Nephron progenitor cell (in vitro differentiated cells): ENCODE measurements around the gene UBASH3B.

Experiments used
- DNase-seq: peaks from one replicate; pipeline ENCODE4 v3.0.0; 2021
- H3K27ac Mint-ChIP-seq: 2 replicates; pipeline ENCODE4 v1.8.0; 2021; ENCODE audit warnings: mild to moderate bottlenecking, moderate library complexity, mixed read lengths
- H3K27me3 Mint-ChIP-seq: 2 replicates; pipeline ENCODE4 v1.8.0; 2021; ENCODE audit warnings: mild to moderate bottlenecking, low read depth, mixed read lengths; ENCODE audit not compliant: poor library complexity
- H3K36me3 Mint-ChIP-seq: 2 replicates; pipeline ENCODE4 v1.8.0; 2021; ENCODE audit warnings: low read depth, mixed read lengths
- H3K4me1 Mint-ChIP-seq: 2 replicates; pipeline ENCODE4 v1.8.0; 2021; ENCODE audit warnings: mixed read lengths
- H3K4me3 Mint-ChIP-seq: 2 replicates; pipeline ENCODE4 v1.8.0; 2021; ENCODE audit warnings: mild to moderate bottlenecking, moderate library complexity, mixed read lengths
- H3K9me3 Mint-ChIP-seq: 2 replicates; pipeline ENCODE4 v1.8.0; 2021; ENCODE audit warnings: mild to moderate bottlenecking, moderate library complexity, mixed read lengths
- CTCF ChIP-seq: fragments of 200-600 bp; sonication (generic); IDR thresholded peaks from 2 replicates; pipeline ENCODE4 v1.5.0; 2021; ENCODE audit warnings: antibody characterized with exemption

UBASH3B gene

GRCh38 chr11:122678406-122678805 lies 22.9 kb downstream of the UBASH3B start:
- no peak overlapping the region for H3K4me3 Mint-ChIP-seq
- no peak for TF ChIP-seq CTCF
- H3K27ac Mint-ChIP-seq = no peak overlapping the region
- no peaks in the 10 kb centered on the region for H3K9me3 Mint-ChIP-seq
- no peak for DNase-seq
- peaks cover 25% of the 10 kb centered on the region for H3K4me1 Mint-ChIP-seq
- no peaks in the 10 kb centered on the region for H3K36me3 Mint-ChIP-seq
- H3K27me3 Mint-ChIP-seq = peaks cover 2% of the 10 kb centered on the region

DNA sequence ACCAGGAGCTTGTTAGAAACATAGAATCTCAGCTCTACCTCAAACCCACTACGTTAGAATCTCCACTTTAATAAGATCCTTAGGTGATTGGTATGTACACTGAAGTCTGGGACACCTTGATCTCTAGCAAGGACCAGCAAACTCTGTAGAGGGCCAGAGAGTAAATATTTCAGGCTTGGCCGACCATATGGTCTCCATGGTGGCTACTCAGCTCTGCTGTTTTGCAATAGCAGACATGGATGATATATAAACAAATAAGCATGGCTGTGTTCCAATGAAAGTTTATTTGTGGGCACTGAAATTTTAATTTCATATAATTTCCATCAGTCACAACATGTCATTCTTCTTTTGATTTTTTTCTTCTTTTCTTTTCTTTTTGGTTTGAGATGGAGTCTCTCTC lies 23.9 kb downstream of the UBASH3B start:
- no peak overlapping the region for H3K27ac Mint-ChIP-seq
- no peak for TF ChIP-seq CTCF

DNA sequence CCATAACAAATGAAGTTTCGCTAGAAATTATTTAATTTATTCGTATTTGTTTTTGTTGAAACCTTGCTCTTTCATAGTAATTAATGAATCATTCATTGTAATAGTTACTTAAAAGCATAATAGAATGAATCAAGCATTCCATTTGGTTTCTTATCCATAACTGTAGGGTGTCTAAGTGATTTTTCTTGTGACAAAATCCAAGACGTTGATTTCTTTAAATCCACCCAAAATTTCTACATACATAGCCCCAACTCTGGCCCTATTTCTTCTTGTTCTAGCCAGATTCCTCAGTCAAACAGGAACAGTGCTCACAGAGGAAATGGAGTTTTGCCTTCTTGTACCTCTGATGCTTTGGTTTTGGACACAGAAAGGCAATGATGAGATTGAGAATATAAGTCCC lies 25.5 kb downstream of the UBASH3B start:
- DNase-seq = no peak
- Mint-ChIP-seq H3K27ac (no peak overlapping the region), H3K4me1 (peaks cover 15% of the 10 kb centered on the region), H3K4me3 (no peak overlapping the region), H3K36me3 (no peaks in the 10 kb centered on the region), H3K9me3 (no peaks in the 10 kb centered on the region), H3K27me3 (peaks cover 2% of the 10 kb centered on the region)
- TF ChIP-seq CTCF = no peak

More for the DNA sequence above, 23.9 kb downstream of the UBASH3B start:
- H3K4me3 Mint-ChIP-seq = no peak overlapping the region
- H3K9me3 Mint-ChIP-seq = no peaks in the 10 kb centered on the region
- peaks cover 20% of the 10 kb centered on the region for H3K4me1 Mint-ChIP-seq
- H3K27me3 Mint-ChIP-seq = peaks cover 2% of the 10 kb centered on the region
- no peak for DNase-seq
- H3K36me3 Mint-ChIP-seq = no peaks in the 10 kb centered on the region

DNA sequence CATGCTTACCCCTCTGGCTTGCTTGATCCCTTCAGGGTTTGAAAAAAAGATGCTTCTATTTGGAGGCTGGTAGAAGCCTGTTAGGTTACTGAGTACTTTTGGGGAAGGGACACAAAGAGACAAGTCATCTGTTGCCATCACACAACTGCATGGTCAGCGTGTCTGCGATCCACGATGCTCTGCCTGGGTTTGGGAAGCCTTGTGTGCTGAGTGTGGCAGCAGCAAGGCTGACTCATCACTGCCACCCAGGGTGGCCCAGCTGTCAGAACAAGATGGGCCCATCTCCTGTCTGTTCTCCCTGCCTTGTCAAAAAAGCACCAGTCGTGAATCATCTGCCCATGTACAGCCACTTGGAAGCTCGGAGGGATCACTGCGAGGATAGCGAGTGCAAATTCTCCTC lies 26.2 kb downstream of the UBASH3B start:
- DNase-seq = no peak
- Mint-ChIP-seq H3K4me3 (no peak overlapping the region), H3K9me3 (no peaks in the 10 kb centered on the region), H3K36me3 (no peaks in the 10 kb centered on the region), H3K27ac (no peak overlapping the region), H3K4me1 (peaks cover 18% of the 10 kb centered on the region), H3K27me3 (peaks cover 2% of the 10 kb centered on the region)
- TF ChIP-seq CTCF = no peak

DNA sequence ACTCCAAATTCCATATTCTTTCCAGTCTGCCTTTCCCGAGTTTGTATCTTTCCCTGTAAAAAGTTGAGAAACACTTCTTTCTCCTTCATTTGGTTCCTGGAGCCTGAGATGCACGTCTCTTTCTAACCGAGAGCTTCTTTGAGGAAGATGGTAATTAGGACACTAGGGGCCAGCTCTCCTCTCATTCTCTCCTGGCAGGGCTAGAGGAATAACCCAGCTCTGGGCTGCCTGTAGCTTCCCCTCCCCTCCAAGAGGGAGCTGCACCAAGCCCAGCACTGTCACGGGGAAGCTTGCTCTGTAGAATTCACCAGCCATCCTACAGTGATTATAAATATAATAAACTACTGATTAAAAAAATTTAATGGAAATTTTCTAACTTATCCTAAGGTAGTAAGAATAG lies 26.9 kb downstream of the UBASH3B start:
- H3K4me3 Mint-ChIP-seq = no peak overlapping the region

More for the DNA sequence above, 26.9 kb downstream of the UBASH3B start:
- peaks cover 17% of the 10 kb centered on the region for H3K4me1 Mint-ChIP-seq
- H3K36me3 Mint-ChIP-seq = no peaks in the 10 kb centered on the region
- no peak for DNase-seq
- no peak overlapping the region for H3K27ac Mint-ChIP-seq
- peaks cover 2% of the 10 kb centered on the region for H3K27me3 Mint-ChIP-seq
- H3K9me3 Mint-ChIP-seq = no peaks in the 10 kb centered on the region
- no peak for TF ChIP-seq CTCF
